Activated T-cell treated with anti-CD3 and anti-CD28 coated beads for 24 hours (primary cell): Measurements from ENCODE around the gene MACROH2A1.

Source experiments
- DNase-seq: peaks from one replicate; pipeline ENCODE4 v3.0.0-alpha.2; 2020; ENCODE audit warnings: low read depth

The MACROH2A1 gene

GRCh38 chr5:135313946-135314345 lies 85.1 kb downstream of the MACROH2A1 start:
- DNase-seq: no peak

- no peak for DNase-seq
Measured at GRCh38 chr5:135313405-135313804, 85.6 kb downstream of the MACROH2A1 start.

GRCh38 chr5:135312255-135312935 lies 86.6 kb downstream of the MACROH2A1 start:
- no peak for DNase-seq

GRCh38 chr5:135310328-135310989 lies 88.6 kb downstream of the MACROH2A1 start:
- DNase-seq: no peak

GRCh38 chr5:135309391-135310327 lies 89.4 kb downstream of the MACROH2A1 start:
- DNase-seq: no peak

- no peak for DNase-seq
Measured at GRCh38 chr5:135308752-135309151, 90.3 kb downstream of the MACROH2A1 start.

- DNase-seq: no peak
Measured at GRCh38 chr5:135308245-135308644, 90.8 kb downstream of the MACROH2A1 start.

- no peak for DNase-seq
Measured at GRCh38 chr5:135307143-135307903, 91.7 kb downstream of the MACROH2A1 start.

GRCh38 chr5:135306557-135306956 lies 92.5 kb downstream of the MACROH2A1 start:
- no peak for DNase-seq

- DNase-seq: no peak
Measured at GRCh38 chr5:135304352-135305221, 94.4 kb downstream of the MACROH2A1 start.

- no peak for DNase-seq
Measured at GRCh38 chr5:135303582-135304173, 95.4 kb downstream of the MACROH2A1 start.

- no peak for DNase-seq
Measured at GRCh38 chr5:135296900-135297816, 101.9 kb downstream of the MACROH2A1 start.

GRCh38 chr5:135295852-135296251 lies 103.2 kb downstream of the MACROH2A1 start:
- DNase-seq: no peak

- no peak for DNase-seq
Measured at GRCh38 chr5:135294793-135295192, 104.2 kb downstream of the MACROH2A1 start.

- DNase-seq: no peak
Measured at GRCh38 chr5:135289651-135290050, 109.4 kb downstream of the MACROH2A1 start.

- no peak for DNase-seq
Measured at GRCh38 chr5:135287551-135287950, 111.5 kb downstream of the MACROH2A1 start.
